T-helper 1 cell treated with Interleukin-12 subunit alpha and Interleukin-12 subunit beta and Interleukin-4 antibody, amounts not matched to agents 30 ng/mL and 1 ng/mL, for 36 hours (primary cell): ENCODE results near the gene MVK. TPM values are rescaled to one million over a fixed set of nuclear protein-coding genes. Genes with fewer than 3 reads are reported as not detected.

Experiments
- intact Hi-C: fragments of 100-400 bp; cut with micrococcal nuclease; formaldehyde crosslinking; loops from one replicate; pipeline ENCODE4 v1.15.1; 2024
- total RNA-seq: library from RNA; stranded (reverse); gene quantifications from 2 replicates; pipeline ENCODE4 v1.2.3, GENCODE V29; 2022

Gene MVK
- total RNA-seq, 1 donor from 2014 or later: 14.1 TPM

DNA sequence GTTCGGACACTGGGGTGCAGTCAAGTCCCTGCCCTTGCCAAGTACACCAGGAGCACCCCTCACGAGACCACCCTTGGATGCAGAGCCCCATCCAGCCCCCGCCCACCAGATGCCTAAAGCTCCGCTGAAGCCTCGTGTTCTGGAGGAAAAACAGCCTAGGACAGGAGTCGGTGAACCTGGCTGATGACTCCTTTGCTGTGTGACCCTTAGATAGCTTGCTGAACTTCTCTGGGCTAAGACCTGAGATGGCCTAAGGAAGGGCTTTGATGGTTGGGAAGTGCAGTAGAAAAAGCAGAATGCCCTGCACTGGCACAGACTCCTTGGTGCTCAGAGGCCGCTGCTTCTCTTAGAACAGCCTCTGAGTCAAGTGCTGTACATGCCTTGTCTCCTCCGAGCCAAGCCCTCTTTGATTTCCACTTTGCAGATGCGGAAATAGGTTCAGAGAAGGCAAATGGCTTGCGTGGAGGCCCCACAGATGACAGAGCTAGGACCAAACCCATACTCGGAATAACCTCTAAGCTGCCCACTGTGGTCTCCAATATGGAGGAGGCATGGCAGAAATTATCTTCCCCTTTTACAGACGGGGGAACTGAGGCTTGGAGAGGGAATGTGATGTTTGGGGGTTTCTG lies 52.3 kb downstream of the MVK start:
- intact Hi-C loops: no loop called here

DNA sequence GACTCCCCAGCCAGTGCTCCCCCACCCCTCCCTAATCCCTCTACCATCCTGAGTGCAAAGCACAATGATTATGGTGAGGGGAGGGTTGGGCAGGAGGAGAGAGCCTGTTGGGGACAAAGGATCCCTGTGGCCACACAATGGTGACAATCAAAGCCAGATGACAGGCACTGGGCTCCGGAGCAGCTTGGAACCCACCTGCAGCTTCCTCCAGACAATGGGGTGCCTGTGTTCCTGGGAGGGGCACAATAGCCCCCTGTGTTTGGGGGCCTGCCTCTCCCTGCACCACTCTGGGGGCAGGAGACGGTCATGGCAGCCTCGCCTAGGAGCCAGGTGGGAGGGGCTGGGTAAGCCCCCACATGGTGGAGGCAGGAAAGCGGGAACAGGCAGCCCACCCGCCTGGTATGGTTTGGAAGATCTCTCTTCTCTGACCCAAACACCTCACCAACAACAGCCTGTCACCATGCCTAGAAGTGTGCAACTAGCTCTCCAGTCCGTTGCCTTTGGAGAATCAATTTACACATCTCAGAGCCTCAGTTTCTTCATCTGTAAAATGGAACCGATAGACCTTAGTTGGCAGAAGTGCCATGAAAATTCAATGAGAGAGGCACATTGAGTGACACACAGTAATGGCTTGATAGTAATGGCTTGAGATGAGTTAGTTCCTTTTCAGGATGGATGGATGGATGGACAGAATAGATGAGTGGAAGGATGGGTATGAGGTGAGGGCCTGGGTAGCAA lies 53.0 kb downstream of the MVK start:
- intact Hi-C loops: no loop called here

DNA sequence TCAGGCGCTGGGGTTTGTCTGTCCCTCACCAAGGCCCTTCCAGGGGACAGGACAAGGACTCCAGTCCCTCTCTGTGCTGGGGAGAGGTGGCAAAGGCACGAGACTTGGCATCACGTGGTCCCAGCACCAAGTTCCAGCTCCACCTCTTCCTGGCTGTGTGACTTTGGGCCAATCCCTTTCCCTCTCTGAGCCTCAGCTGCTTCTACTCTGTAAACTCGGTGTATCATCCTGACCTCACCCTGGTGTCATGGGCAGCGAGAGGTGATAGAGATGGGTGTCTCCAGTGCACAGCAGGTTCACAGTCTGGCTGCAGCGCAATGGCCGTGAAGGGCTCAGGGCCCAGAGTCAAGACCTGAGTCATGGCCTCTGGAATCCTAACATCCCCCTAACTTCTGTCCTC lies 54.0 kb downstream of the MVK start:
- intact Hi-C loops: no loop called here

DNA sequence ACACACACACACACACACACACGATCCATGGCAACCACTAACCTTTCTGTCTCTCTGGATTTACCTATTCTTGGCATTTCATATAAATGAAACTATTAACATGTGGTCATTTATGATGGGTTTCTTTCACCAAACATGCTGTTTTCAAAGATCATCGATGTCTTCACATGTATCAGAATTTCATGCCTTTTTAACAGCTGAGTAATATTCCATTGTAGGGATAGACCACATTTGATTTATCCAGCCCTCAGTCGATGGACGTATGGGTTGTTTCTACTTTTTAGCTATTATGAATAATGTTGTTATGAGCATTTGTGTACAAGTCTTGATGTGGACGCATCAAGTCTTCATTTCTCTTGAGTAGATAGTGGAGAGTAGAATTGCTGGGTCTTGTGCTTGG lies 56.5 kb downstream of the MVK start:
- intact Hi-C loops: no loop called here

DNA sequence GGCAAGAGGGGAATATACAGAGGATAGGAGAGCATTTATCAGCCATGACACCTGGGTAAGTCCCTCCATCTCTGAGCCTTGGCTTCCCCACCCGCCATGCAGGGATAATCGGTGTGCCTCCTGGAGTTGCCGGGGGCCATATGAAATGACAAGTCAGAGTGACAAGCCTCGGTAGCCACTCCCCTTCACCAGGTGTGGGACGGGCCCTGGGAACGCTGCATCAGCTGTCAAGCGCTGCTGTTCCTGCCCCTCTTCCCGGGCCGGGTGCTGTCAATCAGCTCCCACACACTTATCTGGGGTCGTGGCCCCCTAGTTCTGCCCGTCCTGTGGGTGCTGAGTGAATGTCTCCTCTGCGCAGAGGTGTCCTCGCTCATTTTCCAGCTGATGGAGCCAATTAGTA lies 57.2 kb downstream of the MVK start:
- intact Hi-C loops: no loop called here

DNA sequence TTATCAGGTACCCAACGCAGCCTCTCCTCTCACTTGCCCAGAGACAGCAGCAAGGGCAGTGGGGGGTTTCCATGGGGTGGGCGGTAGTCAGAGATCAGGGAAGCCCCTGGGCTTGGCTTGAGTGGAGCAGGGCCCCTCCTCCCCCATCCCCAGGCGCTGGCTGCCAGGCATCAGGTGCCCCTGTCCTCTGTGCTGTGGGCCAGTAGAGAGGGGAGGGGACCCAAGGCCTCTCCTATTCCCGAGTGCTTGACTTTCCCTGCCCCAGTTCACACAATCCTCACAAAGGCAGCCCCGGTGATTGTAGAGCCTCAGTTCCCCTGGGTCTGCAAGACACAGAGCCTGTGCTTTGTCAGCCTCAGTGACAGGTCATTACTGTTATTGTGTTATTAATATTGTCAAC lies 57.7 kb downstream of the MVK start:
- intact Hi-C loops: no loop called here

DNA sequence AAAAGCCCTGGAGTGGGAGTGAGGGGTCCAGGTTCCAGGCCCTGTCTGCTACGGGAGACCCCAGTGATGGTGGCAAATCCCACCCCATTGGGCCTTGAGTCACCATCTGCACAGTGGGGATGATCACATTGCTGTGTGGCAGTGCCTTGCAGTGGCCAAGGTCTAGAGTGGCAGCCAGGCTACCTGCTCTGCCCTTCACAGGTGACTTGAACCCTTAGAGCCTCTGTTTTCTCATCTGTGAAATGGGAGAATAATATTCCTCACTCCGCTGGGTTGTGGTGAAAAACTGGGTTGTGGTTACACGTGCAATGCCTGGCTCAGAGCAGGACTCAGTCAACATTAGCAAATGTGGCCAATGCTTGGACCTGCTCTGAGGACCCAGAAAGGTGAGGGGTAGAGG lies 58.2 kb downstream of the MVK start:
- intact Hi-C loops: no loop called here

DNA sequence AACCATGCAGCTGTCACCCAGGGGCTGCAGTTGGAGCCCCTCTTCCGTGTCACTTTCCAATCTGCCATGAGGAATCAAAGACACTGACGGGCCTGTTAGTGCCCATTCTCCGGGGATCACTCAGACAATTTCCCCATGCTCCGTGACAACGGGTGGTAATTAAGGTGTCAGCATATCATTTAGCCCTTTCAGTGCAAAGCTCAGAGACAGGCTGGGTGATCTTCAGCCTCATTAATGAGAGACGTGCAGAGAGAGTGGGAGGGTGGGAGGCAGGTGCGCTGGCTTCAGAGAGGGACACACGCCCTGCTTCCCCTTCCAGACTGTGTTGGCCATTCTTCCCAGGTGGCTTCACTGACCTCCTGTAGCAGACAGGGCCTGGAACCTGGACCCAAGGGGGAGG lies 58.7 kb downstream of the MVK start:
- intact Hi-C loops: no loop called here

DNA sequence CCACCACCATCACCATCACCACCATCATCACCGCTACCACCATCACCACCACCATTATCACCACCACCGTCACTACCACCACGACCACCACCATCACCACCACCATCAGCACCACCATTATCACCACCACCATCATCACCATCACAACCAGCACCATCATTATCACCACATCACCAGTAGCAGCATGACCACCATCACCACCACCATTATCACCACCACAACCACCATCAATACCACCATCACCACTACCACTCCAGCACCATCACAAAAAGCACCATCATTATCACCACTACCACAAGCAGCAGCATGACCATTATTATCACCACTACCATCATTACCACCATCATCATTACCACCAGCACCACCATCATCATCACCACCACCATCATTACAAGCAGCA lies 62.1 kb downstream of the MVK start:
- intact Hi-C loops: no loop called here

DNA sequence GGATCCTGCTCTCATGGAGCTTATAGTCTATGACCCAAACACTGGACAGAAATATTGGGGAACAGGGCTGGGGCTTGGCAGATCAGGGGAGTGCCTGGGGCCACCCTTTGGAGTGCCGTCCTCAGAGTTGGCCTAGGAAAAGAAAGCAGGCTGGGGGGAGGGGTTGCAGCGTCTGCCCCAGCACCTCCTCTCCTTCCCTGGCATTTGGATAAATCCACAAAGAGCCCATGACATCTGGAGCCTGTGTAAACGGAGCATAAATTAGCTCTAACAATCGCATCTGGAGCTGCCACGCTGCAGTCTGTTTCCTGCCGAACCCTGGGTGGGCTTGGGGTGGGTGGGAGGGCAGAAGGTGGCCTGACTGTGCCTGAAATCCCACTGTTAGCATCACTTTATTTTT lies 63.8 kb downstream of the MVK start:
- intact Hi-C loops: no loop called here

DNA sequence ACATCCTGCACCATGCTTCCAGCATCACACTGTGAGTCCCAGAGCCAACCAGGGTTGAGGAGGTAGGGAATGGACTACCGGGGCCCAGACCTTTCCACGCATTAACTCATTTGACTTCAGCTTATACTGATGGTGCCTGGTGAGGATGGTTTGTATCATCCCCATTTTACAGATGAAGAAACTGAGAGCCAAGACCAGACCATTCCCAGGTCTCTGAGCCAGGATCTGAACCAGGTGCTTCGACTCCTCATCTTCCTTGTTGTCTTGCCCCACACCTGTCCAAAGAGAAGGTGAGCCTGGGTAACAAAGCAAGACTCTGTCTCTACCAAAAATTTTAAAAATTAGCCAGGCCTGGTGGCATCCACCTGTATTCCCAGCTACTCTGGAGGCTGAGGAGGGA lies 64.4 kb downstream of the MVK start:
- intact Hi-C loops: no loop called here

DNA sequence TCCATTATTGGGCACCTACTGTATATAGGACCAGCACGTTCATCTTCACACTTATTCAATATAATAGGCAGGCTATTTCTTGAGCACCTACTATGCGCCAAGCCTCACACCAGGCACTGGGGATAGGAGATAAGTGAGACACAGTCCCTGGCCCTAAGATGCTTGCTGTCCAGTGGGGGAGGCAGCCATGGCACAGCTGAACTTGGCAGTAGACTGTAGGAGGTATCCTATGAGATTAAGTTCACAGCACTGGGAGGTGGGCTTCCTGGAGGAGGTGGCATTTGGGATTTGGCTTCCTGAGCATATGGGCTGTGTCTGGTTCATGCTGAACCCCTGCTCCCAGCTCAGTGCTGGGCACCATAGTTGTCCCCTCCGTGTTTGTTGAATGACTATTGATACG lies 65.1 kb downstream of the MVK start:
- intact Hi-C loops: no loop called here

DNA sequence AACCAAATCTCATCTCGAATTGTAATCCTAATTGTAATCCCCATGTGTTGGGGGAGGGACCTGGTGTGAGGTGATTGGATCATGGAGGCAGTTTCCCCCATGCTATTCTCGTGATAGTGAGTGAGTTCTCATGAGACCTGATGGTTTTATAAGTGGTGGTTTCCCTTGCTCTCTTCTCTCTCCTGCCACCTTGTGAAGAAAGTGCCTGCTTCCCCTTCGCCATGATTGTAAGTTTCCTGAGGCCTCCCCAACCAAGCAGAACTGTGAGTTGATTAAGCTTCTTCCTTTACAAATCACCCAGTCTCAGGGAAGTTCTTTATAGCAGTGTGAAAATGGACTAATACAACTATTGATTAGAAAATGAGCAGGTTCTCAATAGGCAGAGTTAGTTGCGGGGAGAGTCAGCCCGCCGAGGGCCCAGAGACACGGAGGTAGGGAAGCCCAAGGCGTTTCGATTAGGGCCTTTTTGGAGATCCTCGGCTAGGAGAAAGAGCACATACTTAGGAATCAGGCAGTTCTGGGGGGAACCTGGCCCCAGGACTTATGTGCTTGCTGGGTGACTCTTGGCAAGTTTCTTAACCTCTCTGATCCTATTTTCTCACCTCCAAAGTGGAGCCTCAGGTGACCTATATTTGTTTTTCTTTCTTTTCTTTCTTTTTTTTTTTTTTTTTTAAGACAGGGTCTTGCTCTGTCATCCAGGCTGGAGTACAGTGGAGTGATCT lies 65.7 kb downstream of the MVK start:
- intact Hi-C loops: no loop called here

DNA sequence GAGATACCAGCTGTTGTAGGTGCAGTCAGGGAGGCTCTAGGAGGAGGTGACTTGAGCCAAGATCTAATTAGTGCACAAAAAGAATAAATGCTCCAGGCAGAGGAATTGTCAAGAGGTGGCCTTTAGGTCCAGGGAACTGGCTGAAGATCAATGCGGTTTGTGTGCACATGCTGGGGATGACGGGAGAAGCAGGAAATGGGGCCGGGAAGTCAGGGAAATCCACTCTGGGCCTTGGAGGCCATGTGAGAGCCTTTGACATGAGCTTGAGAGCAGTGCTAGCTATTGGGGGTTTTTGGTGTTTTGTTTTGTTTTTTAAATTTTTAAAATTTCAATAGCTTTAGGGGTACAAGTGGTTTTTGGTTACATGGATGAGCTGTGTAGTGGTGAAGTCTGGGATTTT lies 67.4 kb downstream of the MVK start:
- intact Hi-C loops: no loop called here

DNA sequence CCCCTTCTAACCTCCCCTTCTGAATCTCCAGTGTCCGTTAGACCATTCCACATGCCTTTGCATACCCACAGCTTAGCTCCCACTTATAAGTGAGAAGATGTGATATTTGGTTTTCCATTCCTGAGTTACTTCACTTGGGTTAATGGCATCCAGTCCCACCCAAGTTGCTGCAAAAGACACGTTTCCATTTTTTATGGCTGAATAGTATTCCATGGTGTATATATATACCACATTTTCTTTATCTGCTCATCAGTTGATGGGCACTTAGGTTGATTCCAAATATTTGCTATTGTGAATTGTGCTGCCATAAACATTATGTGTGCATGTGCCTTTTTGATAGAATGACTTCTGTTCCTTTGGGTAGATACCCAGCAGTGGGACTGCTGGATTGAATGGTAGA lies 67.8 kb downstream of the MVK start:
- intact Hi-C loops: no loop called here

DNA sequence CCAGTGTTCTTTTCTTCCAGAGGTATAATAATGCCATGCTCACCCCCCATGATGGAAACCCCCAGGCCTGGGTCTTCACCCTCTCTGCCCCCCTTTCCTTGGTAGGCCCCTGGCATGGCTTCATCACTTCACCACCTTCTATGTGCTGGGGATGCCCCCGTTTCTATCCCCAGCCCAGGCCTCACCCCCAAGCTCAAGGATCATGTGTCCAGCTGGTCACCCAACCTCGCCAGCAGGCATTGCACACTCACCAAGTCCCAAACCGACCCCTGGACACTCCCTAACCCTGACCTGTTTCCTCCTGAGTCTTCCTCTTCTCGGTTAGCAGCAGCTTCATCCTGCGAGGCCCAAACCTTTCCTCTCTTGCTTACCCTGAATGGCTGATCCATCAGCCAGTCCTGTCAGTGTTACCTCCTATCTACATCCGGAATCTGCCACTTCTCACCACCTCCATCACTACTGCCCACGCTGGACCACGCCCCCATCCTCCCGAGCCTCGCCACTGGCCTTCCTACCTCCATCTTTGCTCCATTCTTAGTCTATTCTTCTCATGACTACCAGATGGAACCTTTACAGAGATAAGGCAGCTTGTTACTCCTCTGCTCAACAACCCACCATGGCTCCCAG lies 69.0 kb downstream of the MVK start:
- intact Hi-C loops: no loop called here

DNA sequence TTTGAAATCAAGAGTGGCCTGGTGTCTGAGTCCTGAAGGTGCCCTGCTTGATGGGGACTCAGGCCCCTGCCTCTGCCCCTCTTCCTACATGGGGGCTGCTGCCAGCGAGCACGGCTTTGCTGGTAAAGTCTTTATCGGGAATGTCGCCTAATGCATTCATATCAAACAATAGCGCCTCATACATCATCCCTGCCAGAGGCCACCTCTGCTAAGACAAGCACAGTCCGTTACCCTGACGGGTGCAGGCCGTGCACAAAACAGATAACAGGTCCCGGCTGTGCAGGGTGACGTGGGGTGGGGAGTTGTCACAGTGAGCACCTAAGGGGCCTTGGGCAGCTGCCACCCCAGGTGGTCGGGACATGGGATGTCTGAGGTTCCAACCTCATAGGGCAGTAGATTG lies 71.6 kb downstream of the MVK start:
- intact Hi-C loops: no loop called here

DNA sequence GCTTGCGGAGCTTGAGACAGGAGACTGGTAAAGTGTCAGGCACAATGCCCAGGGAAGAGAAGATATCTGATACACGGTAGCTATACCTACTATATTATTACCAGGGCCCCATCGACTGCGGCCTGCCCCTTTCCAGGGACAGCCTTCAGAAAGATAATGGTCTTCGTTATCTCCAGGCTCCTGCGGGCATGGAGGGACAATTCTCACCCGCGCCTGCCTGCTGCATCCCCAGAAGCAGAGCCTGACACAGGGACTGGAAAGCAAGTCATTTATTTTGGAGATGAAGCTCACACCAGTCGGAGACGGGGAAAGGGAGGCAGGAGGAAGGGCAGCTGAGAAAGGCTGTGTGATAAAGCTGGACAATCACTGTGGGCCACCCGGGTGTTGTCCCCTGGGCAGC lies 72.1 kb downstream of the MVK start:
- intact Hi-C loops: no loop called here
